GM12892 (cell line): ENCODE results near the gene ANO4.

Experiments
- POLR2A ChIP-seq: IDR thresholded peaks from 2 replicates; pipeline ENCODE4 v1.6.1; 2011; ENCODE audit warnings: low read depth, low read length, control low read depth
- POLR2AphosphoS5 ChIP-seq: IDR thresholded peaks from 2 replicates; pipeline ENCODE4 v1.6.1; 2011; ENCODE audit warnings: low read depth, low read length, control low read depth
- TAF1 ChIP-seq: IDR thresholded peaks from 2 replicates; pipeline ENCODE4 v1.6.1; 2011; ENCODE audit warnings: low read depth, mild to moderate bottlenecking, control low read depth, low read length, borderline replicate concordance

- TF ChIP-seq POLR2A (no peak), POLR2AphosphoS5 (no peak), TAF1 (no peak)
These were observed 73.2 kb downstream of the ANO4 start for GRCh38 chr12:100867639-100868393.
